Measurements from ENCODE around the gene BNIP3.

The BNIP3 gene

GRCh38 chr10:132016514-132016913 lies 34.8 kb upstream of the BNIP3 start:
- no peak overlapping the region for H3K4me3 ChIP-seq (ENCODE audit: control insufficient read depth, low read depth, low read length)
- no peak for TF ChIP-seq CTCF (IDR thresholded peaks at IDR 0.05; ENCODE audit: control insufficient read depth, insufficient read depth, low read depth, low read length, missing control alignments)
- no peak for DNase-seq (ENCODE audit: low read depth)

GRCh38 chr10:132011445-132011844 lies 29.7 kb upstream of the BNIP3 start:
- DNase-seq (ENCODE audit: low read depth) = no peak
- no peak overlapping the region for H3K4me3 ChIP-seq (ENCODE audit: control insufficient read depth, low read depth, low read length)
- TF ChIP-seq CTCF (IDR thresholded peaks at IDR 0.05; ENCODE audit: control insufficient read depth, insufficient read depth, low read depth, low read length, missing control alignments) = no peak

- no peak for DNase-seq (ENCODE audit: low read depth)
- no peak for TF ChIP-seq CTCF (IDR thresholded peaks at IDR 0.05; ENCODE audit: control insufficient read depth, insufficient read depth, low read depth, low read length, missing control alignments)
- H3K4me3 ChIP-seq (ENCODE audit: control insufficient read depth, low read depth, low read length) = no peak overlapping the region
Measured at GRCh38 chr10:132011024-132011423, 29.3 kb upstream of the BNIP3 start.

- no peak overlapping the region for H3K4me3 ChIP-seq (ENCODE audit: control insufficient read depth, low read depth, low read length)
- no peak for DNase-seq (ENCODE audit: low read depth)
- no peak for TF ChIP-seq CTCF (IDR thresholded peaks at IDR 0.05; ENCODE audit: control insufficient read depth, insufficient read depth, low read depth, low read length, missing control alignments)
Measured at GRCh38 chr10:132010483-132010882, 28.8 kb upstream of the BNIP3 start.

- no peak for TF ChIP-seq CTCF (IDR thresholded peaks at IDR 0.05; ENCODE audit: control insufficient read depth, insufficient read depth, low read depth, low read length, missing control alignments)
- no peak for DNase-seq (ENCODE audit: low read depth)
- no peak overlapping the region for H3K4me3 ChIP-seq (ENCODE audit: control insufficient read depth, low read depth, low read length)
Measured at GRCh38 chr10:132009575-132009974, 27.9 kb upstream of the BNIP3 start.

GRCh38 chr10:132007681-132008080 lies 26.0 kb upstream of the BNIP3 start:
- DNase-seq (ENCODE audit: low read depth) = no peak
- no peak for TF ChIP-seq CTCF (IDR thresholded peaks at IDR 0.05; ENCODE audit: control insufficient read depth, insufficient read depth, low read depth, low read length, missing control alignments)
- H3K4me3 ChIP-seq (ENCODE audit: control insufficient read depth, low read depth, low read length) = no peak overlapping the region

GRCh38 chr10:132006966-132007365 lies 25.2 kb upstream of the BNIP3 start:
- H3K4me3 ChIP-seq (ENCODE audit: control insufficient read depth, low read depth, low read length) = no peak overlapping the region
- DNase-seq (ENCODE audit: low read depth) = no peak
- no peak for TF ChIP-seq CTCF (IDR thresholded peaks at IDR 0.05; ENCODE audit: control insufficient read depth, insufficient read depth, low read depth, low read length, missing control alignments)
